ENCODE data around the gene NCOR1. TPM values are rescaled to one million over a fixed set of nuclear protein-coding genes. Genes with fewer than 3 reads are reported as not detected.
A peak's percentile ranks its signal among the peaks of the same experiment; 100 is the strongest.

Gene NCOR1
- total and polyA plus RNA-seq, 2 of the 13 experiments (the other 11 are each of a cell fraction or from before 2014, with no cell fraction given), result 57.0 to 71.7 TPM

DNA sequence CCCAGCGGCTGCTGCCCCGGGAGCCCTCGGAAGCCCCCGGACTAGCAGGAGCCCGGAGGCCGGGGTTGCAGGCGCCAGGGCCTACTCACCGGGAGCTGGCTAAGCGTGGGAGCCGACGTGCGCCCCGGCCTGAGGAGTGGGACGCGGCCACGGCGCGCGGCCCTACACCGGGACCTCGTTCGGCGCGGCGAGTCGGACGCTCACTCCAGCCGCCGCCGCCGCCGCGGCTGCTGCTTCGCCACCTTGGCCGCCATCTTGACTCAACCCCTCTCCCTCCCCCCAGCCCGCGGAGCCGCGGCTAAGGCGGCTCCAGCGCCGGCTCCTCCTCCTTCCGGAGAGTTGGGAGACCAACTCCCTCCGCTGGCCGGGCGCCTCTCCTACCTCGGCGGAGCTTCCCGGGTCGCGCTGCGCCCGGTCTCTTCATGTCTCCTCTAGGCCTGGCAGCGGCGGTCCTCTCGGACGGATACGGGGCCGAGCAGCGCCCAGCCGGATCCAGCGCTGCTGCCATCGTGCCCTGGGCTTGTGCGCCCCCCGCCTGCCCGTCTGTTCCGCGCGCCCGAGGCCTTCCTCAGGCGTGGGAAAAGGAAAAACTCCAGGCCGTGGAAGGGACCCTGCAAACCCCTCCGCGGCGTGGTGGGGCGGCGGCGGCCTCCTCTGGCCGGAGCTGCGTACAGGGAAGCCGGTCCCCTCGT is at the start of gene NCOR1 (continued):
- TF ChIP-seq, protein P1, sequence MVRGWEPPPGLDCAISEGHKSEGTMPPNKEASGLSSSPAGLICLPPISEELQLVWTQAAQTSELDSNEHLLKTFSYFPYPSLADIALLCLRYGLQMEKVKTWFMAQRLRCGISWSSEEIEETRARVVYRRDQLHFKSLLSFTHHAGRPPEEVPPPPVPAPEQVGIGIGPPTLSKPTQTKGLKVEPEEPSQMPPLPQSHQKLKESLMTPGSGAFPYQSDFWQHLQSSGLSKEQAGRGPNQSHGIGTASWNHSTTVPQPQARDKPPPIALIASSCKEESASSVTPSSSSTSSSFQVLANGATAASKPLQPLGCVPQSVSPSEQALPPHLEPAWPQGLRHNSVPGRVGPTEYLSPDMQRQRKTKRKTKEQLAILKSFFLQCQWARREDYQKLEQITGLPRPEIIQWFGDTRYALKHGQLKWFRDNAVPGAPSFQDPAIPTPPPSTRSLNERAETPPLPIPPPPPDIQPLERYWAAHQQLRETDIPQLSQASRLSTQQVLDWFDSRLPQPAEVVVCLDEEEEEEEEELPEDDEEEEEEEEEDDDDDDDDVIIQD (CRISPR knock-in tag; IDR thresholded peaks at IDR 0.05; ENCODE audit: low read depth), result peak; percentile 47; the same call in 1 of the 2 replicates
- TF ChIP-seq, protein P2, sequence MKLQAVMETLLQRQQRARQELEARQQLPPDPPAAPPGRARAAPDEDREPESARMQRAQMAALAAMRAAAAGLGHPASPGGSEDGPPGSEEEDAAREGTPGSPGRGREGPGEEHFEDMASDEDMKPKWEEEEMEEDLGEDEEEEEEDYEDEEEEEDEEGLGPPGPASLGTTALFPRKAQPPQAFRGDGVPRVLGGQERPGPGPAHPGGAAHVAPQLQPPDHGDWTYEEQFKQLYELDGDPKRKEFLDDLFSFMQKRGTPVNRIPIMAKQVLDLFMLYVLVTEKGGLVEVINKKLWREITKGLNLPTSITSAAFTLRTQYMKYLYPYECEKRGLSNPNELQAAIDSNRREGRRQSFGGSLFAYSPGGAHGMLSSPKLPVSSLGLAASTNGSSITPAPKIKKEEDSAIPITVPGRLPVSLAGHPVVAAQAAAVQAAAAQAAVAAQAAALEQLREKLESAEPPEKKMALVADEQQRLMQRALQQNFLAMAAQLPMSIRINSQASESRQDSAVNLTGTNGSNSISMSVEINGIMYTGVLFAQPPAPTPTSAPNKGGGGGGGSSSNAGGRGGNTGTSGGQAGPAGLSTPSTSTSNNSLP (IDR thresholded peaks at IDR 0.05; ENCODE audit: low read depth, low read length), result no peak
- TF ChIP-seq CHD4 (IDR thresholded peaks at IDR 0.05; ENCODE audit: borderline replicate concordance, low read length), result no peak
- no peak for TF ChIP-seq NR3C1 (CRISPR knock-in tag; IDR thresholded peaks at IDR 0.05)
- no peak for TF ChIP-seq ZNF138 (CRISPR knock-in tag; IDR thresholded peaks at IDR 0.05; ENCODE audit: low read depth)
- no peak for TF ChIP-seq KDM1A (CRISPR knock-in tag; IDR thresholded peaks at IDR 0.05)
- TF ChIP-seq, protein P3, sequence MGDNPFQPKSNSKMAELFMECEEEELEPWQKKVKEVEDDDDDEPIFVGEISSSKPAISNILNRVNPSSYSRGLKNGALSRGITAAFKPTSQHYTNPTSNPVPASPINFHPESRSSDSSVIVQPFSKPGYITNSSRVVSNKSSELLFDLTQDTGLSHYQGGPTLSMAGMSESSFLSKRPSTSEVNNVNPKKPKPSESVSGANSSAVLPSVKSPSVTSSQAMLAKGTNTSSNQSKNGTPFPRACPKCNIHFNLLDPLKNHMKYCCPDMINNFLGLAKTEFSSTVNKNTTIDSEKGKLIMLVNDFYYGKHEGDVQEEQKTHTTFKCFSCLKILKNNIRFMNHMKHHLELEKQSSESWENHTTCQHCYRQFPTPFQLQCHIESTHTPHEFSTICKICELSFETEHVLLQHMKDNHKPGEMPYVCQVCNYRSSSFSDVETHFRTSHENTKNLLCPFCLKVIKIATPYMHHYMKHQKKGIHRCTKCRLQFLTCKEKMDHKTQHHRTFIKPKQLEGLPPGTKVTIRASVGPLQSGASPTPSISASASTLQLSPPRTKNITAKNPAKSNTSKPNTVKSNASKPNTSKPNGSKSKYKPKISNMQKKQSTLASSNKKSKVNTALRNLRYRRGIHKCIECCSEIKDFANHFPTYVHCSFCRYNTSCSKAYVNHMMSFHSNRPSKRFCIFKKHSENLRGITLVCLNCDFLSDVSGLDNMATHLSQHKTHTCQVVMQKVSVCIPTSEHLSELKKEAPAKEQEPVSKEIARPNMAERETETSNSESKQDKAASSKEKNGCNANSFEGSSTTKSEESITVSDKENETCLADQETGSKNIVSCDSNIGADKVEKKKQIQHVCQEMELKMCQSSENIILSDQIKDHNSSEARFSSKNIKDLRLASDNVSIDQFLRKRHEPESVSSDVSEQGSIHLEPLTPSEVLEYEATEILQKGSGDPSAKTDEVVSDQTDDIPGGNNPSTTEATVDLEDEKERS (CRISPR knock-in tag; IDR thresholded peaks at IDR 0.05), result 0 out of 2 replicates have a peak, but pooled peaks have one; percentile 61
- TF ChIP-seq NR1H2 (CRISPR knock-in tag; IDR thresholded peaks at IDR 0.05; ENCODE audit: borderline replicate concordance, low read depth), result 0 out of 2 replicates have a peak, but pooled peaks have one; percentile 34
- TF ChIP-seq, protein P4, sequence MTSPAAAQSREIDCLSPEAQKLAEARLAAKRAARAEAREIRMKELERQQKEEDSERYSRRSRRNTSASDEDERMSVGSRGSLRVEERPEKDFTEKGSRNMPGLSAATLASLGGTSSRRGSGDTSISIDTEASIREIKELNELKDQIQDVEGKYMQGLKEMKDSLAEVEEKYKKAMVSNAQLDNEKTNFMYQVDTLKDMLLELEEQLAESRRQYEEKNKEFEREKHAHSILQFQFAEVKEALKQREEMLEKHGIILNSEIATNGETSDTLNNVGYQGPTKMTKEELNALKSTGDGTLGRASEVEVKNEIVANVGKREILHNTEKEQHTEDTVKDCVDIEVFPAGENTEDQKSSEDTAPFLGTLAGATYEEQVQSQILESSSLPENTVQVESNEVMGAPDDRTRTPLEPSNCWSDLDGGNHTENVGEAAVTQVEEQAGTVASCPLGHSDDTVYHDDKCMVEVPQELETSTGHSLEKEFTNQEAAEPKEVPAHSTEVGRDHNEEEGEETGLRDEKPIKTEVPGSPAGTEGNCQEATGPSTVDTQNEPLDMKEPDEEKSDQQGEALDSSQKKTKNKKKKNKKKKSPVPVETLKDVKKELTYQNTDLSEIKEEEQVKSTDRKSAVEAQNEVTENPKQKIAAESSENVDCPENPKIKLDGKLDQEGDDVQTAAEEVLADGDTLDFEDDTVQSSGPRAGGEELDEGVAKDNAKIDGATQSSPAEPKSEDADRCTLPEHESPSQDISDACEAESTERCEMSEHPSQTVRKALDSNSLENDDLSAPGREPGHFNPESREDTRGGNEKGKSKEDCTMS (CRISPR knock-in tag; conservative IDR thresholded peaks at IDR 0.05), result no peak
- TF ChIP-seq, protein P5, sequence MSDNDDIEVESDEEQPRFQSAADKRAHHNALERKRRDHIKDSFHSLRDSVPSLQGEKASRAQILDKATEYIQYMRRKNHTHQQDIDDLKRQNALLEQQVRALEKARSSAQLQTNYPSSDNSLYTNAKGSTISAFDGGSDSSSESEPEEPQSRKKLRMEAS (IDR thresholded peaks at IDR 0.05), result peak; percentile 68
- TF ChIP-seq ZNF264 (CRISPR knock-in tag; IDR thresholded peaks at IDR 0.05), result no peak
- no peak for TF ChIP-seq AHR (CRISPR knock-in tag; IDR thresholded peaks at IDR 0.05)
- TF ChIP-seq, protein P6, sequence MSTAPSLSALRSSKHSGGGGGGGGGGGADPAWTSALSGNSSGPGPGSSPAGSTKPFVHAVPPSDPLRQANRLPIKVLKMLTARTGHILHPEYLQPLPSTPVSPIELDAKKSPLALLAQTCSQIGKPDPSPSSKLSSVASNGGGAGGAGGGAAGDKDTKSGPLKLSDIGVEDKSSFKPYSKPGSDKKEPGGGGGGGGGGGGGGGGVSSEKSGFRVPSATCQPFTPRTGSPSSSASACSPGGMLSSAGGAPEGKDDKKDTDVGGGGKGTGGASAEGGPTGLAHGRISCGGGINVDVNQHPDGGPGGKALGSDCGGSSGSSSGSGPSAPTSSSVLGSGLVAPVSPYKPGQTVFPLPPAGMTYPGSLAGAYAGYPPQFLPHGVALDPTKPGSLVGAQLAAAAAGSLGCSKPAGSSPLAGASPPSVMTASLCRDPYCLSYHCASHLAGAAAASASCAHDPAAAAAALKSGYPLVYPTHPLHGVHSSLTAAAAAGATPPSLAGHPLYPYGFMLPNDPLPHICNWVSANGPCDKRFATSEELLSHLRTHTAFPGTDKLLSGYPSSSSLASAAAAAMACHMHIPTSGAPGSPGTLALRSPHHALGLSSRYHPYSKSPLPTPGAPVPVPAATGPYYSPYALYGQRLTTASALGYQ (CRISPR knock-in tag; IDR thresholded peaks at IDR 0.05), result peak; percentile 56
- TF ChIP-seq ZSCAN25 (CRISPR knock-in tag; IDR thresholded peaks at IDR 0.05), result no peak
- peak; percentile 96; the same call in 1 of the 2 replicates for TF ChIP-seq ZNF558 (CRISPR knock-in tag; IDR thresholded peaks at IDR 0.05; ENCODE audit: borderline replicate concordance)
- TF ChIP-seq, protein P7, sequence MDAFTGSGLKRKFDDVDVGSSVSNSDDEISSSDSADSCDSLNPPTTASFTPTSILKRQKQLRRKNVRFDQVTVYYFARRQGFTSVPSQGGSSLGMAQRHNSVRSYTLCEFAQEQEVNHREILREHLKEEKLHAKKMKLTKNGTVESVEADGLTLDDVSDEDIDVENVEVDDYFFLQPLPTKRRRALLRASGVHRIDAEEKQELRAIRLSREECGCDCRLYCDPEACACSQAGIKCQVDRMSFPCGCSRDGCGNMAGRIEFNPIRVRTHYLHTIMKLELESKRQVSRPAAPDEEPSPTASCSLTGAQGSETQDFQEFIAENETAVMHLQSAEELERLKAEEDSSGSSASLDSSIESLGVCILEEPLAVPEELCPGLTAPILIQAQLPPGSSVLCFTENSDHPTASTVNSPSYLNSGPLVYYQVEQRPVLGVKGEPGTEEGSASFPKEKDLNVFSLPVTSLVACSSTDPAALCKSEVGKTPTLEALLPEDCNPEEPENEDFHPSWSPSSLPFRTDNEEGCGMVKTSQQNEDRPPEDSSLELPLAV (CRISPR knock-in tag; conservative IDR thresholded peaks at IDR 0.05; ENCODE audit: low read depth), result no peak
